GM18511 (cell line): ENCODE data around the gene GPR37.

Experiments
- ATAC-seq: cut with Tn5 transposase; IDR thresholded peaks from one replicate; pipeline ENCODE4 v1.9.1; 2021; ENCODE audit warnings: mild to moderate bottlenecking, moderate library complexity; ENCODE audit not compliant: unreplicated experiment

Gene GPR37

GRCh38 chr7:124765401-124766352 is at the start of gene GPR37:
Gene GPR37, minus strand, starts transcription at chr7:124765792. Its CDS starts 816 bp downstream, at chr7:124764976.
- ATAC-seq, result peak; percentile 62

- no peak for ATAC-seq
Observed at GRCh38 chr7:124813994-124814798, 48.6 kb upstream of the GPR37 start.

GRCh38 chr7:124812764-124813163 is 47.2 kb upstream of the GPR37 start:
- ATAC-seq, result no peak

- ATAC-seq, result peak; percentile 59
Observed at GRCh38 chr7:124811341-124811740, 45.7 kb upstream of the GPR37 start.

GRCh38 chr7:124810605-124811004 is 45.0 kb upstream of the GPR37 start:
- no peak for ATAC-seq

GRCh38 chr7:124808206-124808605 is 42.6 kb upstream of the GPR37 start:
- no peak for ATAC-seq

GRCh38 chr7:124801330-124801895 is 35.8 kb upstream of the GPR37 start:
- no peak for ATAC-seq

GRCh38 chr7:124800386-124800785 is 34.8 kb upstream of the GPR37 start:
- ATAC-seq, result no peak

- no peak for ATAC-seq
Observed at GRCh38 chr7:124799448-124799847, 33.9 kb upstream of the GPR37 start.

- no peak for ATAC-seq
Observed at GRCh38 chr7:124796771-124797170, 31.2 kb upstream of the GPR37 start.

- no peak for ATAC-seq
Observed at GRCh38 chr7:124792696-124793095, 27.1 kb upstream of the GPR37 start.

- no peak for ATAC-seq
Observed at GRCh38 chr7:124792002-124792401, 26.4 kb upstream of the GPR37 start.

- no peak for ATAC-seq
Observed at GRCh38 chr7:124791426-124791825, 25.8 kb upstream of the GPR37 start.

- peak; percentile 65 for ATAC-seq
Observed at GRCh38 chr7:124790645-124791044, 25.1 kb upstream of the GPR37 start.

- ATAC-seq, result no peak
Observed at GRCh38 chr7:124785994-124786393, 20.4 kb upstream of the GPR37 start.

- peak; percentile 87 for ATAC-seq
Observed at GRCh38 chr7:124784879-124785818, 19.6 kb upstream of the GPR37 start.

GRCh38 chr7:124783271-124783670 is 17.7 kb upstream of the GPR37 start:
- no peak for ATAC-seq

- no peak for ATAC-seq
Observed at GRCh38 chr7:124781907-124782734, 16.5 kb upstream of the GPR37 start.

GRCh38 chr7:124781418-124781817 is 15.8 kb upstream of the GPR37 start:
- ATAC-seq, result no peak
